SK-N-SH treated with all-trans-retinoic acid at 6 μM for 48 hours (cell line): ENCODE measurements around the gene RALGAPA1.

Source experiments
- ATAC-seq: fragments of 200-7000 bp; cut with Tn5 transposase; 3 replicates; pipeline ENCODE4 v1.9.1; 2020; ENCODE audit warnings: mild to moderate bottlenecking, moderate library complexity
- ARNTL ChIP-seq: fragments of 450-650 bp; formaldehyde crosslinking; IDR thresholded peaks from 2 replicates; pipeline ENCODE4 v1.5.0; 2020; ENCODE audit warnings: low read depth, mild to moderate bottlenecking, moderate library complexity, borderline replicate concordance
- ESRRG ChIP-seq: fragments of 250-450 bp; sonication (Bioruptor Pico); IDR thresholded peaks from 2 replicates; pipeline ENCODE4 v1.6.1; 2021; ENCODE audit warnings: mild to moderate bottlenecking
- GLIS3 ChIP-seq: fragments of 250-450 bp; sonication (Bioruptor Pico); IDR thresholded peaks from 2 replicates; pipeline ENCODE4 v1.5.0; 2020; ENCODE audit warnings: mild to moderate bottlenecking, moderate library complexity
- ISL1 ChIP-seq: fragments of 250-450 bp; sonication (Bioruptor Pico); IDR thresholded peaks from 2 replicates; pipeline ENCODE4 v2.1.2; 2022; ENCODE audit warnings: mild to moderate bottlenecking, moderate library complexity
- OSR1 ChIP-seq: fragments of 250-450 bp; sonication (Bioruptor Pico); IDR thresholded peaks from 2 replicates; pipeline ENCODE4 v1.8.0; 2022; ENCODE audit warnings: moderate library complexity, mild to moderate bottlenecking, inconsistent platforms
- SNAI2 ChIP-seq: fragments of 250-450 bp; sonication (Bioruptor Pico); IDR thresholded peaks from 2 replicates; pipeline ENCODE4 v1.5.0; 2020; ENCODE audit warnings: mild to moderate bottlenecking, moderate library complexity
- TCF4 ChIP-seq: fragments of 250-450 bp; sonication (Bioruptor Pico); IDR thresholded peaks from 2 replicates; pipeline ENCODE4 v1.8.0; 2021; ENCODE audit warnings: mild to moderate bottlenecking, moderate library complexity, borderline replicate concordance
- TOX ChIP-seq: fragments of 250-450 bp; sonication (Bioruptor Pico); IDR thresholded peaks from 2 replicates; pipeline ENCODE4 v1.8.0; 2021; ENCODE audit warnings: mild to moderate bottlenecking, moderate library complexity, borderline replicate concordance
- ZC3H10 ChIP-seq: fragments of 250-450 bp; sonication (Bioruptor Pico); IDR thresholded peaks from 2 replicates; pipeline ENCODE4 v1.5.1; 2021; ENCODE audit warnings: mild to moderate bottlenecking, moderate library complexity
- ZFP3 ChIP-seq: fragments of 250-450 bp; sonication (Bioruptor Pico); IDR thresholded peaks from 2 replicates; pipeline ENCODE4 v1.5.0; 2020; ENCODE audit warnings: mild to moderate bottlenecking, moderate library complexity
- ZFP30 ChIP-seq: fragments of 450-650 bp; formaldehyde crosslinking; IDR thresholded peaks from 2 replicates; pipeline ENCODE4 v1.5.0; 2022; ENCODE audit warnings: mild to moderate bottlenecking, moderate library complexity
- ZNF70 ChIP-seq: fragments of 450-650 bp; formaldehyde crosslinking; IDR thresholded peaks from 2 replicates; pipeline ENCODE4 v1.5.0; 2020; ENCODE audit warnings: mild to moderate bottlenecking, moderate library complexity
- ZNF8 ChIP-seq: fragments of 450-650 bp; formaldehyde crosslinking; IDR thresholded peaks from 2 replicates; pipeline ENCODE4 v1.5.0; 2020; ENCODE audit warnings: mild to moderate bottlenecking, moderate library complexity
- TF ChIP-seq, protein P1 (sequence below): fragments of 250-450 bp; sonication (Bioruptor Pico); IDR thresholded peaks from 2 replicates; pipeline ENCODE4 v1.5.1; 2020; ENCODE audit warnings: low read depth, mild to moderate bottlenecking, moderate library complexity
- TF ChIP-seq, protein P2 (sequence below): fragments of 250-450 bp; sonication (Bioruptor Pico); IDR thresholded peaks from 2 replicates; pipeline ENCODE4 v1.5.1; 2021; ENCODE audit warnings: mild to moderate bottlenecking, moderate library complexity
- TF ChIP-seq, protein P3 (sequence below): fragments of 250-450 bp; sonication (Bioruptor Pico); IDR thresholded peaks from 2 replicates; pipeline ENCODE4 v1.5.0; 2020; ENCODE audit warnings: mild to moderate bottlenecking, moderate library complexity
- TF ChIP-seq, protein P4 (sequence below): fragments of 250-450 bp; sonication (Bioruptor Pico); IDR thresholded peaks from 2 replicates; pipeline ENCODE4 v1.8.0; 2020; ENCODE audit warnings: mild to moderate bottlenecking, moderate library complexity, borderline replicate concordance

RALGAPA1 gene

DNA sequence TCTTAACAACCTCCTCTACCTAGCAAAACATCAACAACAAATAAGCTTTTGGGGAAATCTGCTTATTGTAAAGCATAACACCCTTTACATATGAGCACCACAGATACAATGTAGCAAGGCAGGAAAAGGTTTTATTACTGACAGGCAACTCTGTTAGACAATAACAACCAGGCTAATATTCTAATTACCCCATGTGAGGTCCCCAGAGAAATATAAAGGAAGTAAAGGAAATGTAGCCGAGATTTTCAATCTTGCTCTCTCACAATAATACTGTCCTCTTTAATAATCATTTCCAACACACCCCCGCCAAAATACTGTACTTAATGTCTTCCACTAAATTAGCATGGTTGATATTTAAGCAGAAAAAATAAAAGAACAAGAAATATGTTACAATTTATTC lies 289.1 kb downstream of the RALGAPA1 start:
- TF ChIP-seq, protein P1, sequence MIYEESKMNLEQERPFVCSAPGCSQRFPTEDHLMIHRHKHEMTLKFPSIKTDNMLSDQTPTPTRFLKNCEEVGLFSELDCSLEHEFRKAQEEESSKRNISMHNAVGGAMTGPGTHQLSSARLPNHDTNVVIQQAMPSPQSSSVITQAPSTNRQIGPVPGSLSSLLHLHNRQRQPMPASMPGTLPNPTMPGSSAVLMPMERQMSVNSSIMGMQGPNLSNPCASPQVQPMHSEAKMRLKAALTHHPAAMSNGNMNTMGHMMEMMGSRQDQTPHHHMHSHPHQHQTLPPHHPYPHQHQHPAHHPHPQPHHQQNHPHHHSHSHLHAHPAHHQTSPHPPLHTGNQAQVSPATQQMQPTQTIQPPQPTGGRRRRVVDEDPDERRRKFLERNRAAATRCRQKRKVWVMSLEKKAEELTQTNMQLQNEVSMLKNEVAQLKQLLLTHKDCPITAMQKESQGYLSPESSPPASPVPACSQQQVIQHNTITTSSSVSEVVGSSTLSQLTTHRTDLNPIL (CRISPR knock-in tag): no peak
- TF ChIP-seq ZFP30 (no peak), ARNTL (CRISPR knock-in tag) (no peak)
- no peak for ATAC-seq

DNA sequence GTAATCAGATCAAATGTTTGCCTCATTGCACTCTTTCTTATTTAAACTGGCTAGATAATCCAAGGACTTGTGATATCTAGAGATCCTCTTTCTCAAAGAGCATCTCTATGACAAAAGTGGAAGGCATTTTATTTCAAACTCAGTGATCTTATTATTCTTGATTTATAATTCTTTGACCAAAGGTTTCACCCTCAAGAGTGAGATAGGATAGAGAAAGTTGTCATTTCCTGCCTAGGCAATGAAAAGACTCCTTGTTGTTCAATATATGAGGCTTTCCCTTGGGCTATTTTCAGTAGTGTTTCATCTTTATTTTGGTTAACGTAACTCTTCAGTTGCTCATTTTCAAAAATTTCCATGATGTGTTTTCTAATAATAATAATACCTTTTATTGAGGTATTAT lies 293.2 kb downstream of the RALGAPA1 start:
- TF ChIP-seq, protein P2, sequence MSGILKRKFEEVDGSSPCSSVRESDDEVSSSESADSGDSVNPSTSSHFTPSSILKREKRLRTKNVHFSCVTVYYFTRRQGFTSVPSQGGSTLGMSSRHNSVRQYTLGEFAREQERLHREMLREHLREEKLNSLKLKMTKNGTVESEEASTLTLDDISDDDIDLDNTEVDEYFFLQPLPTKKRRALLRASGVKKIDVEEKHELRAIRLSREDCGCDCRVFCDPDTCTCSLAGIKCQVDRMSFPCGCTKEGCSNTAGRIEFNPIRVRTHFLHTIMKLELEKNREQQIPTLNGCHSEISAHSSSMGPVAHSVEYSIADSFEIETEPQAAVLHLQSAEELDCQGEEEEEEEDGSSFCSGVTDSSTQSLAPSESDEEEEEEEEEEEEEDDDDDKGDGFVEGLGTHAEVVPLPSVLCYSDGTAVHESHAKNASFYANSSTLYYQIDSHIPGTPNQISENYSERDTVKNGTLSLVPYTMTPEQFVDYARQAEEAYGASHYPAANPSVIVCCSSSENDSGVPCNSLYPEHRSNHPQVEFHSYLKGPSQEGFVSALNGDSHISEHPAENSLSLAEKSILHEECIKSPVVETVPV (CRISPR knock-in tag): no peak
- TF ChIP-seq ZFP30: no peak
- TF ChIP-seq SNAI2 (CRISPR knock-in tag): no peak
- TF ChIP-seq OSR1 (CRISPR knock-in tag): no peak
- TF ChIP-seq, protein P3, sequence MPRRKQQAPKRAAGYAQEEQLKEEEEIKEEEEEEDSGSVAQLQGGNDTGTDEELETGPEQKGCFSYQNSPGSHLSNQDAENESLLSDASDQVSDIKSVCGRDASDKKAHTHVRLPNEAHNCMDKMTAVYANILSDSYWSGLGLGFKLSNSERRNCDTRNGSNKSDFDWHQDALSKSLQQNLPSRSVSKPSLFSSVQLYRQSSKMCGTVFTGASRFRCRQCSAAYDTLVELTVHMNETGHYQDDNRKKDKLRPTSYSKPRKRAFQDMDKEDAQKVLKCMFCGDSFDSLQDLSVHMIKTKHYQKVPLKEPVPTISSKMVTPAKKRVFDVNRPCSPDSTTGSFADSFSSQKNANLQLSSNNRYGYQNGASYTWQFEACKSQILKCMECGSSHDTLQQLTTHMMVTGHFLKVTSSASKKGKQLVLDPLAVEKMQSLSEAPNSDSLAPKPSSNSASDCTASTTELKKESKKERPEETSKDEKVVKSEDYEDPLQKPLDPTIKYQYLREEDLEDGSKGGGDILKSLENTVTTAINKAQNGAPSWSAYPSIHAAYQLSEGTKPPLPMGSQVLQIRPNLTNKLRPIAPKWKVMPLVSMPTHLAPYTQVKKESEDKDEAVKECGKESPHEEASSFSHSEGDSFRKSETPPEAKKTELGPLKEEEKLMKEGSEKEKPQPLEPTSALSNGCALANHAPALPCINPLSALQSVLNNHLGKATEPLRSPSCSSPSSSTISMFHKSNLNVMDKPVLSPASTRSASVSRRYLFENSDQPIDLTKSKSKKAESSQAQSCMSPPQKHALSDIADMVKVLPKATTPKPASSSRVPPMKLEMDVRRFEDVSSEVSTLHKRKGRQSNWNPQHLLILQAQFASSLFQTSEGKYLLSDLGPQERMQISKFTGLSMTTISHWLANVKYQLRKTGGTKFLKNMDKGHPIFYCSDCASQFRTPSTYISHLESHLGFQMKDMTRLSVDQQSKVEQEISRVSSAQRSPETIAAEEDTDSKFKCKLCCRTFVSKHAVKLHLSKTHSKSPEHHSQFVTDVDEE (CRISPR knock-in tag): no peak
- no peak for TF ChIP-seq ARNTL (CRISPR knock-in tag)
- TF ChIP-seq TCF4 (CRISPR knock-in tag): no peak
- no peak for TF ChIP-seq ZC3H10 (CRISPR knock-in tag)
- no peak for TF ChIP-seq ZNF8 (CRISPR knock-in tag)
- no peak for TF ChIP-seq TOX (CRISPR knock-in tag)

DNA sequence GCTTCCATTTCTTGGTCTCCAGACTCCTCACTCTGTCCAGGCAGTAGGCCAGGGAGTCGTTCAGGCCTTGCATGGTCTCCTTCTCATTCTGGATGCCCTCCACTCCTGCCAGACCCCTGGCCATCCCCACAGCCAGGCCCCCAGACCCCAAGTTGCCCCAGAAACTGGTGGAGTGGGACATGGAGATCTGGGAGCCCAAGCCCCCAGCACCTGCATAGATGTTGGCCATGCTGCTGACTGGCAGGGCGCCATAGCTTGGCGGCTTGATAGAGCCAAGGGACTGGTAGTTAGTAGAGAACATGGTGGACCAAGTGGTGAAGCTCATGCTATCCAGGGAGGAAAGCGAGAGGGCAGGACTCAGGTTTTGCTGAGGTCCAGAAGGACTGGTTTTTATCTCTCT lies 296.3 kb downstream of the RALGAPA1 start:
- no peak for ATAC-seq
- TF ChIP-seq TCF4 (CRISPR knock-in tag) (no peak), ZFP3 (CRISPR knock-in tag) (no peak), ISL1 (CRISPR knock-in tag) (no peak), ESRRG (CRISPR knock-in tag) (no peak), ZC3H10 (CRISPR knock-in tag) (no peak), ZFP30 (no peak), ZNF8 (CRISPR knock-in tag) (no peak), ZNF70 (CRISPR knock-in tag) (no peak), GLIS3 (CRISPR knock-in tag) (no peak), TOX (CRISPR knock-in tag) (no peak)
- TF ChIP-seq, protein P4, sequence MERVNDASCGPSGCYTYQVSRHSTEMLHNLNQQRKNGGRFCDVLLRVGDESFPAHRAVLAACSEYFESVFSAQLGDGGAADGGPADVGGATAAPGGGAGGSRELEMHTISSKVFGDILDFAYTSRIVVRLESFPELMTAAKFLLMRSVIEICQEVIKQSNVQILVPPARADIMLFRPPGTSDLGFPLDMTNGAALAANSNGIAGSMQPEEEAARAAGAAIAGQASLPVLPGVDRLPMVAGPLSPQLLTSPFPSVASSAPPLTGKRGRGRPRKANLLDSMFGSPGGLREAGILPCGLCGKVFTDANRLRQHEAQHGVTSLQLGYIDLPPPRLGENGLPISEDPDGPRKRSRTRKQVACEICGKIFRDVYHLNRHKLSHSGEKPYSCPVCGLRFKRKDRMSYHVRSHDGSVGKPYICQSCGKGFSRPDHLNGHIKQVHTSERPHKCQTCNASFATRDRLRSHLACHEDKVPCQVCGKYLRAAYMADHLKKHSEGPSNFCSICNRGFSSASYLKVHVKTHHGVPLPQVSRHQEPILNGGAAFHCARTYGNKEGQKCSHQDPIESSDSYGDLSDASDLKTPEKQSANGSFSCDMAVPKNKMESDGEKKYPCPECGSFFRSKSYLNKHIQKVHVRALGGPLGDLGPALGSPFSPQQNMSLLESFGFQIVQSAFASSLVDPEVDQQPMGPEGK (CRISPR knock-in tag): no peak
- TF ChIP-seq, protein P2 (CRISPR knock-in tag): no peak
- TF ChIP-seq, protein P3 (CRISPR knock-in tag): no peak
- TF ChIP-seq, protein P1 (CRISPR knock-in tag): no peak

More for the DNA sequence above, 293.2 kb downstream of the RALGAPA1 start:
- ATAC-seq: no peak
